HCT116 (cell line): ENCODE data around the gene CPEB1. TPM values are rescaled to one million over a fixed set of nuclear protein-coding genes. Genes with fewer than 3 reads are reported as not detected.
A peak's percentile ranks its signal among the peaks of the same experiment; 100 is the strongest.

Experiments
- ATAC-seq: fragments of 200-7000 bp; cut with Tn5 transposase; 2 replicates; pipeline ENCODE4 v1.9.1; 2020; ENCODE audit warnings: mild to moderate bottlenecking, moderate library complexity
- BruUV-seq: library from RNA; stranded (reverse); fragments of 400-500 nt; replicated peaks from 2 replicates; lab custom pipeline; 2021; lab: Mats Ljungman, UMichigan
- CTCF ChIA-PET: fragments of 300-600 bp; sonication (Branson Sonifier 250); formaldehyde crosslinking; loops from one replicate; lab custom pipeline; 2021; ENCODE audit warnings: antibody characterized with exemption; lab: Charles Lee
- POLR2A ChIA-PET: fragments of 300-600, 350-600 bp; sonication (Branson Sonifier 250); formaldehyde crosslinking; loops from one replicate; lab custom pipeline; 2021; ENCODE audit warnings: antibody characterized with exemption; lab: Charles Lee
- RAD21 ChIA-PET, 2 experiments: fragments of 300-600 bp; sonication (Branson Sonifier 250); formaldehyde crosslinking; loops; one replicate each; lab custom pipeline; 2023; ENCODE audit warnings: low total read pairs in 2 of 2; ENCODE audit not compliant: uncharacterized antibody in 2 of 2, unreplicated experiment in 2 of 2, low non-redundant PET in 1 of 2; lab: Charles Lee
- DNase-seq: peaks from one replicate; pipeline ENCODE4 v3.0.0-alpha.2; 2010; ENCODE audit warnings: low read depth, low spot score
- H2AFZ ChIP-seq: fragments of 200-600 bp; shearing (Covaris generic), sonication (generic); 2 replicates; pipeline ENCODE4 v1.6.1; 2017; ENCODE audit warnings: low read depth, mixed run types, mixed read lengths, antibody characterized with exemption, low read length; ENCODE audit not compliant: poor library complexity, severe bottlenecking
- H3K27ac ChIP-seq: 2 replicates; pipeline ENCODE4 v1.5.1; 2012; ENCODE audit warnings: low read depth, low read length
- H3K27me3 ChIP-seq: fragments of 200-600 bp; sonication (generic); 2 replicates; pipeline ENCODE4 v1.6.1; 2016; ENCODE audit warnings: mixed run types, low read length, mixed read lengths; ENCODE audit not compliant: insufficient read depth
- H3K36me3 ChIP-seq, 2 experiments: fragments of 200-500 bp in 1 of 2; fragments of 200-600 bp in 1 of 2; sonication (Bioruptor generic) in 1 of 2; sonication (generic) in 1 of 2; 2 replicates each; pipeline versions ENCODE4 v1.5.1 to v1.6.1; 2014 to 2016; ENCODE audit warnings: low read length in 2 of 2, inconsistent platforms in 1 of 2, mixed read lengths in 1 of 2, mixed run types in 1 of 2; ENCODE audit not compliant: insufficient read depth in 2 of 2, control insufficient read depth in 1 of 2
- H3K4me1 ChIP-seq, 2 experiments: fragments of 200-600 bp in 1 of 2; sonication (generic) in 1 of 2; 2 replicates each; pipeline versions ENCODE4 v1.5.1 to v1.6.1; 2012 to 2017; ENCODE audit warnings: low read length in 2 of 2, inconsistent platforms in 1 of 2, mild to moderate bottlenecking in 1 of 2, mixed read lengths in 1 of 2, mixed run types in 1 of 2, moderate library complexity in 1 of 2; ENCODE audit not compliant: insufficient read depth in 2 of 2, control insufficient read depth in 1 of 2
- H3K4me2 ChIP-seq: fragments of 200-600 bp; sonication (generic); 2 replicates; pipeline ENCODE4 v1.6.1; 2017; ENCODE audit warnings: mixed run types, low read length, mixed read lengths
- H3K4me3 ChIP-seq, 2 experiments: fragments of 200-600 bp in 1 of 2; sonication (generic) in 1 of 2; replicated peaks in 1 of 2; 2 replicates each; pipeline ENCODE4 v1.5.1; 2011 to 2016; ENCODE audit warnings: low read length in 2 of 2, control low read depth in 1 of 2, low read depth in 1 of 2, mild to moderate bottlenecking in 1 of 2, mixed read lengths in 1 of 2, mixed run types in 1 of 2
- H3K79me2 ChIP-seq: fragments of 200-600 bp; sonication (generic); 2 replicates; pipeline ENCODE4 v1.6.1; 2017; ENCODE audit warnings: mild to moderate bottlenecking, mixed run types, low read length, moderate library complexity, mixed read lengths; ENCODE audit not compliant: insufficient read depth
- H3K9ac ChIP-seq: fragments of 200-600 bp; sonication (generic); 2 replicates; pipeline ENCODE4 v1.6.1; 2016; ENCODE audit warnings: low read length, mixed read lengths
- H3K9me2 ChIP-seq: fragments of 200-600 bp; sonication (generic), shearing (Covaris generic); 2 replicates; pipeline ENCODE4 v1.6.1; 2017; ENCODE audit warnings: mixed run types, mild to moderate bottlenecking, moderate library complexity; ENCODE audit not compliant: insufficient read depth
- H3K9me3 ChIP-seq, 2 experiments: fragments of 200-500 bp in 1 of 2; fragments of 200-600 bp in 1 of 2; sonication (Bioruptor generic) in 1 of 2; sonication (generic) in 1 of 2; 2 replicates each; pipeline ENCODE4 v1.6.1; 2014 to 2017; ENCODE audit warnings: low read length in 2 of 2, mixed read lengths in 2 of 2, inconsistent platforms in 1 of 2, low read depth in 1 of 2, mild to moderate bottlenecking in 1 of 2, mixed run types in 1 of 2, moderate library complexity in 1 of 2; ENCODE audit not compliant: control insufficient read depth in 1 of 2, insufficient read depth in 1 of 2
- H4K20me1 ChIP-seq: fragments of 200-600 bp; sonication (generic), shearing (Covaris generic); 2 replicates; pipeline ENCODE4 v1.6.1; 2017; ENCODE audit warnings: mixed run types, mild to moderate bottlenecking, moderate library complexity; ENCODE audit not compliant: insufficient read depth
- ATF3 ChIP-seq: IDR thresholded peaks from 2 replicates; pipeline ENCODE4 v1.6.1; 2012
- ELF1 ChIP-seq: IDR thresholded peaks from 2 replicates; pipeline ENCODE4 v1.6.1; 2012; ENCODE audit warnings: low read depth, borderline replicate concordance
- JUND ChIP-seq: IDR thresholded peaks from 2 replicates; pipeline ENCODE4 v1.6.1; 2012
- POLR2A ChIP-seq: IDR thresholded peaks from 2 replicates; pipeline ENCODE4 v1.7.0; 2011; ENCODE audit warnings: borderline replicate concordance; ENCODE audit not compliant: insufficient read depth, insufficient read length; ENCODE audit errors: extremely low read depth
- RAD21 ChIP-seq: IDR thresholded peaks from 2 replicates; pipeline ENCODE4 v1.6.1; 2012; ENCODE audit warnings: low read depth, mild to moderate bottlenecking
- SIN3A ChIP-seq: IDR thresholded peaks from 2 replicates; pipeline ENCODE4 v1.6.1; 2012; ENCODE audit warnings: low read depth
- SP1 ChIP-seq: IDR thresholded peaks from 2 replicates; pipeline ENCODE4 v1.6.1; 2012; ENCODE audit warnings: low read depth
- SRF ChIP-seq: IDR thresholded peaks from 2 replicates; pipeline ENCODE4 v1.6.1; 2012; ENCODE audit warnings: low read depth
- TCF7L2 ChIP-seq: IDR thresholded peaks from 2 replicates; pipeline ENCODE4 v1.7.0; 2011; ENCODE audit warnings: borderline replicate concordance, inconsistent platforms; ENCODE audit not compliant: insufficient read depth, insufficient read length; ENCODE audit errors: extremely low read depth
- intact Hi-C: fragments of 100-400 bp; cut with micrococcal nuclease; formaldehyde crosslinking; loops from 2 replicates; pipeline ENCODE4 v1.10.0; 2022
- total RNA-seq: library from RNA; stranded (reverse); gene quantifications from one replicate; pipeline ENCODE4 v1.2.1, GENCODE V29; 2021; ENCODE audit not compliant: unreplicated experiment

The CPEB1 gene
- total RNA-seq, 1 experiment from 2014 or later: not detected

- peaks cover 0 to 18% of the 10 kb centered on the region in 2 experiments; a peak in 3 of 4 replicates for H3K4me1 ChIP-seq
- peaks cover 42% of the 10 kb centered on the region for H3K79me2 ChIP-seq
- H2AFZ ChIP-seq: no peak overlapping the region
- H3K4me2 ChIP-seq: peak overlapping the region; percentile 78
- no peak for ATAC-seq
- H3K9me3 ChIP-seq: no peaks in the 10 kb centered on the region
- CTCF ChIA-PET: interaction anchor here (1.1 to 2.9 kb wide), 3 partner anchors 8 to 310 kb away, joined by 3 to 22 read pairs (median 3); no protein-coding TSS in a partner anchor
- POLR2A ChIA-PET: interaction anchor here (0.7 to 1.9 kb wide), 7 partner anchors 8 to 415 kb away, joined by 3 to 22 read pairs (median 3); no protein-coding TSS in a partner anchor
- H3K9me2 ChIP-seq: no peaks in the 10 kb centered on the region
- peak overlapping the region; percentile 85 for H3K27ac ChIP-seq
- BruUV-seq: no TSS peak
- peaks cover 27 to 45% of the 10 kb centered on the region in 2 experiments for H3K36me3 ChIP-seq
- no peaks in the 10 kb centered on the region for H3K27me3 ChIP-seq
- TF ChIP-seq TCF7L2 (no peak), SIN3A (no peak), POLR2A (no peak), ATF3 (no peak), RAD21 (no peak)
- peak overlapping the region; percentile 84 to 100 for H3K4me3 ChIP-seq
- H3K9ac ChIP-seq: peak overlapping the region; percentile 100
- H4K20me1 ChIP-seq: peaks cover 23% of the 10 kb centered on the region; the same call in 1 of the 2 replicates
- no peak for DNase-seq
- RAD21 ChIA-PET: interaction anchor here in 1 of 2 experiments (1.6 kb wide), 1 partner anchor 210 kb away, joined by 4 read pairs; no protein-coding TSS in a partner anchor
- intact Hi-C loops: loop anchor here (1.0 to 10.0 kb wide), 3 partner anchors 211 to 465 kb away; partner anchors contain the start of genes FSD2 and WHAMM
Measured at GRCh38 chr15:82539691-82540054, 107.5 kb downstream of the CPEB1 start.

- peak overlapping the region; percentile 78 for H3K4me2 ChIP-seq
- peaks cover 0 to 18% of the 10 kb centered on the region in 2 experiments; a peak in 3 of 4 replicates for H3K4me1 ChIP-seq
- peaks cover 42% of the 10 kb centered on the region for H3K79me2 ChIP-seq
- H3K27me3 ChIP-seq: no peaks in the 10 kb centered on the region
- ChIA-PET RAD21 (no interaction called here), POLR2A (interaction anchor here (0.7 to 1.4 kb wide), 2 partner anchors 30 to 416 kb away, joined by 3 read pairs; no protein-coding TSS in a partner anchor), CTCF (interaction anchor here (2.9 kb wide), 1 partner anchor 9 kb away, joined by 22 read pairs; no protein-coding TSS in a partner anchor)
- H3K9ac ChIP-seq: peak overlapping the region; percentile 100
- H2AFZ ChIP-seq: no peak overlapping the region
- intact Hi-C loops: loop anchor here (10.0 kb wide), 1 partner anchor 466 kb away; no protein-coding TSS in a partner anchor
- BruUV-seq: TSS peak; percentile 58
- peaks cover 31 to 45% of the 10 kb centered on the region in 2 experiments for H3K36me3 ChIP-seq
- H3K27ac ChIP-seq: peak overlapping the region; percentile 85
- ATAC-seq (no peak), DNase-seq (no peak)
- no peaks in the 10 kb centered on the region for H3K9me2 ChIP-seq
- H3K9me3 ChIP-seq: no peaks in the 10 kb centered on the region
- TF ChIP-seq JUND (no peak), SIN3A (0 out of 2 replicates have a peak, but pooled peaks have one; percentile 26), SRF (no peak), TCF7L2 (no peak), RAD21 (no peak), ELF1 (no peak), SP1 (no peak)
- peaks cover 23% of the 10 kb centered on the region; the same call in 1 of the 2 replicates for H4K20me1 ChIP-seq
- peak overlapping the region; percentile 84 to 100 for H3K4me3 ChIP-seq
Measured at GRCh38 chr15:82538961-82539690, 108.0 kb downstream of the CPEB1 start.
